ENCODE measurements around the gene OIT3.

The OIT3 gene

DNA sequence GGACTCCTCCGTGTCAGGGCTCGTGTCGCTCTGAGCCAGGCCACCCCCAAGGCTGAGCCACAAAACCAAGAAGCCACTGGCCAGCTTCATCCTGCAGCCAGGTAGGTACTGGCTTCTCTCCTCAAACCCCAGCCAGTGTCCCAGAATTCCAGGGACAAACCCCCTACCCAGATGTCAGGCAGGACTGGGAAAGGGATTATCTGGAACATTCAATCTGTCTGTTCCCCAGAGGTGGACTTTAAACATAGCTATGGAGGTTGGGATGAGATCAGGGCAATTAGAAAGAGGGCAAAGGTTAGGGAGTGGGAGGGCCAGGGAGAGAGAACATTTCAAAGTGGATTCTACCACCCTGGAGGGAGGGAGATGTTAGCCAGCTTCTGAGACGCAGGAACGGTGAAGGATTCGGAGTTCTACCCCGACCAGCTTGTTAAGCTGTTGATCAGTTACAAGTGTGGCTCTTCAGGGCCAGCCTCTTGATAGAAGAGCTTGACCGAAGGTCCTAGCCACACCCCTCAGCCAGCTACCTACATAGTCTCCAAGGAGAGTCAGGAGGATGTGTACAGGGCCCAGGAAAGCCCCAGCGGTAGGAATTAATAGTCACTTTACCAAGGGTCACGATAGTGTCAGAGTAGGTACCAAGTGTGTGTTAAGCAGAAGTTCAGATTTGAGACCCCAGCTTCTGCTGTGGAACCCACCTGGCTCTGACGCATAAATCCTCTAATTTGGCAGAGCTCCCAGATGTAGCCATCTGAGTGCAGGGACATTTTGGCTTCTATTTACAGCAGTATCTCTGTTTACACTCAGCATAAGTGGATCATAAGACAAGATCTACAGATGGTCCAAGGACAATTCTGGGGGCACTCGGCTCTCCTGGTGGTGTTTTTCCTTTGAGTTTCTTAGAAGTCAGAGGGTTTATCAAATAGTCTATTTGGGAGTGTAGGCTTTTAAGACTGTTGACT lies 61.3 kb downstream of the OIT3 start, which contains the start of gene PLA2G12B:
Gene PLA2G12B, minus strand, starts transcription at position 211 of the 959 bp plus-strand sequence. Its CDS starts 121 bp downstream, at position 90.
- H3K4me3 ChIP-seq (ENCODE audit: low read depth, low read length): no peak within 1 kb of the TSS
- TF ChIP-seq, protein P1, sequence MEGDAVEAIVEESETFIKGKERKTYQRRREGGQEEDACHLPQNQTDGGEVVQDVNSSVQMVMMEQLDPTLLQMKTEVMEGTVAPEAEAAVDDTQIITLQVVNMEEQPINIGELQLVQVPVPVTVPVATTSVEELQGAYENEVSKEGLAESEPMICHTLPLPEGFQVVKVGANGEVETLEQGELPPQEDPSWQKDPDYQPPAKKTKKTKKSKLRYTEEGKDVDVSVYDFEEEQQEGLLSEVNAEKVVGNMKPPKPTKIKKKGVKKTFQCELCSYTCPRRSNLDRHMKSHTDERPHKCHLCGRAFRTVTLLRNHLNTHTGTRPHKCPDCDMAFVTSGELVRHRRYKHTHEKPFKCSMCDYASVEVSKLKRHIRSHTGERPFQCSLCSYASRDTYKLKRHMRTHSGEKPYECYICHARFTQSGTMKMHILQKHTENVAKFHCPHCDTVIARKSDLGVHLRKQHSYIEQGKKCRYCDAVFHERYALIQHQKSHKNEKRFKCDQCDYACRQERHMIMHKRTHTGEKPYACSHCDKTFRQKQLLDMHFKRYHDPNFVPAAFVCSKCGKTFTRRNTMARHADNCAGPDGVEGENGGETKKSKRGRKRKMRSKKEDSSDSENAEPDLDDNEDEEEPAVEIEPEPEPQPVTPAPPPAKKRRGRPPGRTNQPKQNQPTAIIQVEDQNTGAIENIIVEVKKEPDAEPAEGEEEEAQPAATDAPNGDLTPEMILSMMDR (IDR thresholded peaks at IDR 0.05; ENCODE audit: insufficient read depth, low read depth, low read length, missing control alignments): no peak
- DNase-seq (ENCODE audit: low read depth): no peak

DNA sequence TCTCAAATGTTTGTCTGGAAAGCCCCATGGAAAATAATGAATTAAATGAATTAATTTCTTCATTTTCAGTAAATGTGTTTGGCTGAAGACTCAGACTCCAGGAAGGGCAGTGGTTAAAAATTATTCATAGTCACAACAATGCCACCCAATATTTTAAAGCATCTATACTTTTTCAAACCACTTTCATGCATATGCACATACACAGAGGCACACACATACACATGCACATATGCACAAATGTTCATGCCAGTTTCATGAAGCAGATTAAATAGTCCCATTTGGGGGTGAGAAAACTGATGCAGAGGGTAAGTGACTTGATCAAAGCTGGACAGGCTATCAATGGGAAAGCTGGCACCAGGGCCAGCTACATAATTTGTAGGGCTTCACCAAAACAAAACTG lies 62.5 kb downstream of the OIT3 start:
- no peak overlapping the region for H3K4me3 ChIP-seq (ENCODE audit: low read depth, low read length)
- no peak for DNase-seq (ENCODE audit: low read depth)

DNA sequence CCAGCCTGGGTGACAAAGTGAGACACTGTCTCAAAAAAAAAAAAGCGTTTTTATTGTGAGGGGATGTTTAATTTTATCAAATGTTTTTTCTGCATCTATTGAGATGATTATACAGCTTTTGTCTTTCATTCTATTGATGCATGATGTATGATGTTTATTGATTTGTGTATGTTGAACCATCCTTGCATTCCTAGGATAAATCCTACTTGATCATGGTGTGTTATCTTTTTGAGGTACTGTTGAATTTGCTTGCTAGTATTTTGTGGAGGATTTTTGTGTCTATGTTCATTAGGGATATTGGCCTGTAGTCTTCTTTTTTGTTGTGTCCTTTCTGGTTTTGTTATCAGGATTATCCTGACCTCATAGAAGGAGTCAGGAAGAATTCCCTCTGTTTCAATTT lies 83.3 kb downstream of the OIT3 start:
- DNase-seq (ENCODE audit: low read depth): no peak
- no peak overlapping the region for H3K4me3 ChIP-seq (ENCODE audit: low read depth, low read length)
- TF ChIP-seq, protein P1 (IDR thresholded peaks at IDR 0.05; ENCODE audit: insufficient read depth, low read depth, low read length, missing control alignments): no peak

More for the DNA sequence above, 62.5 kb downstream of the OIT3 start:
- TF ChIP-seq, protein P1 (IDR thresholded peaks at IDR 0.05; ENCODE audit: insufficient read depth, low read depth, low read length, missing control alignments): no peak

DNA sequence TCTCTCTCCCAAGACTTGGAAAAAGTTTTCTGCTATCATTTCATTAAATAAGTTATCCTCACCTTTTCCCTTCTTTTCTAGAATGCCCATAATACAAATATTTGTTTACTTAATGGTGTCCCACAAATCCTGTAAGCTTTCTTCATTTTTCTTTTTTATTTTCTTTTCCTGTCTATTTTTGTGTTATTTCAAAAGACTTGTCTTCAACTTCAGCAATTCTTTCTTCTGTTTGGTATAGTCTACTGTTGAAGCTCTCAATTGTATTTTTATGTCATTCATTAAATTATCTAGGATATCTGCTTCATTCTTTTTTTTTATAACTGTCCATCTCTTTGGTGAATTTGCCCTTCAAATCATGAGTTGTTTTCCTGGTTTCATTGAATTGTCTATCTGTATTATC lies 86.2 kb downstream of the OIT3 start:
- TF ChIP-seq, protein P1 (IDR thresholded peaks at IDR 0.05; ENCODE audit: insufficient read depth, low read depth, low read length, missing control alignments): no peak
- no peak for DNase-seq (ENCODE audit: low read depth)
- H3K4me3 ChIP-seq (ENCODE audit: low read depth, low read length): no peak overlapping the region

DNA sequence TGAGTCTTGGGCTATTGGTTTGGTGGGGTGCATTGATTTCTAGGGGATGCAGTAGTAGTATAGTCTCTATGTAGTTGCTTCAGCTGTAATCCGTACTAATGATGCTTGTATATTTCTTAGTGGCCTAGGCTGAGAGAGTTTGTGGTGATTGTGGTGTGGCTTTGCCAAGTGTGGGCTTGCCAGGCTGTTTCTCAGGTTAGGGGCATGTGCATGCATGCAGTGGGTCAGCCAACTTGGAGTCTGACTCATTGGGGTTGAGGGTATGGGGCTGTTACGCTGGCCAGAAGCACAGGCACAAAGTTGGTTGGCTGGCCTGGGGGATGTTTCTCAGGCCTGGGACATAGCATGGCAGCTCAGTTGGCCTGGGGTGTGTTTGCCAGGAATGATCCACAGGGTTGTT lies 86.8 kb downstream of the OIT3 start:
- TF ChIP-seq, protein P1 (IDR thresholded peaks at IDR 0.05; ENCODE audit: insufficient read depth, low read depth, low read length, missing control alignments): no peak

DNA sequence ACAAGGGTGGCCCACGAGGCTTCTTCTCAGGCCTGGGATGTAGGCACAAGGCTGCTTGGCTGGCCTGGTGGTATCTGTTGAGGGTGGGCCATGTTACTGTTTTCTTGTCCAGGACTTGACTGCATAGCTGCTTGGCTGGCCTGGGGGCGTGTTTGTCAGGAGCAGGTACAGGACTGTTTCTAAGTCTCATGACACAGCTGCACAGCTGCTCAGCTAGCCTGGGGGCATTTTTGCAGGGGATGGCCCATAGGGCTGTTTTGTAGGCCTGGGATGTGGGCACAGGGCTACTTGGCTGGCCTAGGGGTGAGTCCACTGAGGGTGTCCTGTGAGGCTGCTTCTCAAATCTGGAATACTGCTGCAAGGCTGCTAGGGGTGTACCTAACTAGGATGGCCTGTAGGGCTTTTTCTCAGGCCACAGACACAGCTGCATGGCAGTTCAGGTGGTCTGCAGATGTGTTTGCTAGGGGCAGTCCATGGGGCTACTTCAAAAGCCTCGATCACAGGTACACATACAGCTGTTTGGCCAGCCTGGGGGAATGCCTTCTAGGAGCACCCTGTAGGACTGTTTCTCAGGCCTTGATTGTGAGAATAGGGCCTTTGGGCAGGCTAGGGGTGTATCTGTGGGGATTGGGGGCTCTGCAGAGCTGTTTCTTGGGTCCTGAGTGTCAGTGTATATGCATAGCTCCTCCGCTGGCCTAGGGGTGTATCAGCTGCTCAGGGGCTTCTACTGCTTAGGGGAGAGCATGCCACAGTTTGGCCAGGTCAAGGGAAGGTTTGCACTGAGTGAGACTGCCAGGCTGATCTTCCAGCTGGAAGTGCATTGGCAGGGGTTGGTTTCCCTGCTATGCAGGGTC lies 87.7 kb downstream of the OIT3 start:
- H3K4me3 ChIP-seq (ENCODE audit: low read depth, low read length): no peak overlapping the region
- TF ChIP-seq, protein P1 (IDR thresholded peaks at IDR 0.05; ENCODE audit: insufficient read depth, low read depth, low read length, missing control alignments): no peak
- no peak for DNase-seq (ENCODE audit: low read depth)

More for the DNA sequence above, 86.8 kb downstream of the OIT3 start:
- H3K4me3 ChIP-seq (ENCODE audit: low read depth, low read length): no peak overlapping the region
- DNase-seq (ENCODE audit: low read depth): no peak
